GM10266 (cell line): ENCODE data around the gene SIK3.

Source experiments
- DNase-seq: peaks from one replicate; pipeline ENCODE4 v3.0.0; 2012; ENCODE audit errors: extremely low spot score
- TF ChIP-seq, protein P1 (sequence below): IDR thresholded peaks from 2 replicates; pipeline ENCODE4 v1.5.1; 2012; ENCODE audit warnings: mild to moderate bottlenecking, low read depth; ENCODE audit not compliant: control insufficient read depth, insufficient read depth; ENCODE audit errors: missing control alignments

Gene SIK3

DNA sequence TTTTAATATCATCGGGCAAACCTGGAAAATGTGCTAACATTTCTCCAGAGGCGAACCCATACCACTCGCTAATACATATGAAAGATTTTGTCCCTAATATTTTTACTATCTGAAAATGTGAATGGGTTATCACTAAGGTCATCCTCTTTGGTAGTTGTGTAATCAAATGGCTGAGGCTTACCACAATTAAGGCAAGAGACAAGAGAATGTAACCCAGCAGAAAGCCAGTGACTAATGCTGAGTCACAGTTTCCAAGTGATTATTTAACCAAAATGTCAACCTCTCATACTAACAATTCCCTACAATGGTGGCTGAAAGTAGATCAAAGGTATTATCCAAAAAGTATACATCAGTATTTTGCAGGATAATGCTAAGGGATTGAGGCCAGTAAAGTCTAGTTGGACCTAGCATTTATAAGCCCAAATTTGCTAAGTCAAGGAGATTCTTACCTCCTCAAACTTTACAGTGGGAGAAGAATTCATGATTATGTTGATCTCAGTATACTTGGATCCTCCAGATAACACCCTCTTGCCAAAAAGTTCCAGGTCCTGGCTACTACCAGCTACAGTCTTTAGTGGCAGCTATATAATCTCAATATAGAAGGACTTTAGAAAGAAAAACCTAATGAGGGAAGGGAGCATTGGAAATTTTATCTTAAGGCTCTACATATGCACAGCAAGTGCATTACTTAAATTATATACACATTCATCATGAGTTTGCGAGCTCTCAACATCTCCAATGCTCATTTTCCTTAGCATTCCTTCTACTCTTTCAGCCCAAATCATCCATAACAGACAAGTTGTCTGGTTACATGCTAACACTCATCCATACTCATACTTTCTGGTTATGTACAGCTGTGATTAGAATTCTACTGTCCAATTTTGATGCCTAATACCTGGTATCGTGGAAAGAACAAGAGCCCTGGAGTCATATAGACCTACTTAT is 25.4 kb downstream of the SIK3 start:
- peak; percentile 41 for DNase-seq
- TF ChIP-seq, protein P1, sequence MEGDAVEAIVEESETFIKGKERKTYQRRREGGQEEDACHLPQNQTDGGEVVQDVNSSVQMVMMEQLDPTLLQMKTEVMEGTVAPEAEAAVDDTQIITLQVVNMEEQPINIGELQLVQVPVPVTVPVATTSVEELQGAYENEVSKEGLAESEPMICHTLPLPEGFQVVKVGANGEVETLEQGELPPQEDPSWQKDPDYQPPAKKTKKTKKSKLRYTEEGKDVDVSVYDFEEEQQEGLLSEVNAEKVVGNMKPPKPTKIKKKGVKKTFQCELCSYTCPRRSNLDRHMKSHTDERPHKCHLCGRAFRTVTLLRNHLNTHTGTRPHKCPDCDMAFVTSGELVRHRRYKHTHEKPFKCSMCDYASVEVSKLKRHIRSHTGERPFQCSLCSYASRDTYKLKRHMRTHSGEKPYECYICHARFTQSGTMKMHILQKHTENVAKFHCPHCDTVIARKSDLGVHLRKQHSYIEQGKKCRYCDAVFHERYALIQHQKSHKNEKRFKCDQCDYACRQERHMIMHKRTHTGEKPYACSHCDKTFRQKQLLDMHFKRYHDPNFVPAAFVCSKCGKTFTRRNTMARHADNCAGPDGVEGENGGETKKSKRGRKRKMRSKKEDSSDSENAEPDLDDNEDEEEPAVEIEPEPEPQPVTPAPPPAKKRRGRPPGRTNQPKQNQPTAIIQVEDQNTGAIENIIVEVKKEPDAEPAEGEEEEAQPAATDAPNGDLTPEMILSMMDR, result no peak

DNA sequence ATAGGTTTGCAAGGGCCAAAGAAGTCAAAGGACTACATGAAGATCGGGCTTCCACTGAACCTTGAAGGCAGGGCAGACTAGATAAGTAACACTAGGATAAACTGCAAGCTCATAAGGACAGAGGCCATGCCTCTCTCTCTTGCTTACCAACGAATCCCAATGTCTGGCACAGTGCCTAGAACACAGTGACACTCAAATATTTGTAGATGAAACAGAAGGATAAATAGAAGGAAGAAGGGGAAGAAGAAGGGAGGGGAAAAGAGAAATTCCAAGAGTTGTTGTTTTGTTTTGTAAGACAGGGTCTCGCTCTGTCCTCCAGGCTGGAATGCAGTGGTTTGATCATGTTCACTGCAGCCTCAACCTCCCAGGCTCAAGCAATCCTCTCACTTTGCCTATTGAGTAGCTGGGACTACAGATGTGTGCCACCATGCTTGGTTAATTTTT is 26.9 kb downstream of the SIK3 start:
- TF ChIP-seq, protein P1, result no peak
- DNase-seq, result no peak

DNA sequence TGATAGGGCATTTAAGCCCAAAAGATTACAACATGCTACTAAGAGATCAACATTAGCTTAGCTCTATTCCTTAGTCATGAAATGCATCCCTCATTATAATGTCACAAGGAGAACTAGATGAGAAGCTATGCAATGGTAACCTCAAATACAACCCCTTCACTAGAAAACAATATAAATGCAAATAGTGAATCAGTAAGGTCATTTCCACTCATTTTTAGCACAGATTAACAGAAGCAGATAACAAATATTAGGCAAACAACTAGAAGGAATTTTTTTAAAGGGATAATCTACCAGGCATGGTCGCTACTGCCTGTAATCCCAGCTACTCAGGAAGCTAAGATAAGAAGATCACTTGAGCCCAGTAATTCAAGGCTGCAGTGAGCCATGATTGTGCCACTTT is 28.2 kb downstream of the SIK3 start:
- DNase-seq, result no peak

DNA sequence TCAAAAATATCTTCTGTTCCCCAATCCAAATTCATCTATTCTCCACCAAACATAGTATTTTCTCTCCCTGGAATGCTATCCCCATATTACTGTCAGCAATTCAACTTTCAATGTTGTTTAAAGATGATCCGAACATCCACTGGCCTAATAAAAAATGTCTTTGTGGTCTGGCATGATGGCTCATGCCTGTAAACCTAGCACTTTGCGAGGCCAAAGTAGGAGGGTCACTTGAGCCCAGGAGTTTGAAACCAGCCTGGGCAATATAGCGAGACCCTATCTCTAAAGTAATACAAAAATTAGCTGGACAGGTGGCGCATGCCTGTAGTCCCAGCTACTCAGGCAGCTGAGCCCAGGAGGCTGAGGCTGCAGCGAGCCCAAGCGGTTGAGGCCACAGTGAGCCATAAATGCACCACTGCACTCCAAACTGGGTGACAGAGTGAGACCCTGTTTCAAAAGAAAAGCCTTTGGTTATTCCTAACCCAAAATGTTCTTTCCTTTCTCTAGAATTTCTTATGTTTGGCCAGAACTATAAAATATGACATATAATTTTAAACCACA is 29.8 kb downstream of the SIK3 start:
- DNase-seq, result no peak
- TF ChIP-seq, protein P1, result no peak

More for the DNA sequence above, 28.2 kb downstream of the SIK3 start:
- TF ChIP-seq, protein P1, result no peak

DNA sequence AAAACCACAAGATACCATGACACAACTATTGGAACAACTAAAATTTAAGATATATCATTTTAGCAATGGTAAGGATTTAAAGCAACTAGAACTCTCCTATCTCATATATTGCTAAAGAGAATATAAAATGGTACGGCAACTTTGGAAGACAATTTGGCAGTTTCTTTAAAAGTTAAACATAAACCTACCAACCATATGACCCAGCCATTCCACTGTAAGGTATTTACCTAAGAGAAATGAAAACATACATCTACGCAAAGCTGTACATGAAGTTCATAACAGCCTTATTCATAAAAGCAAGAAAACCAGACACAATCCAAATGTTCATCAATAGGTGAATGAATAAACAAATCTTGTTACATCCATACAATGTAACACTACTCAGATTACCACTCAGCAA is 31.3 kb downstream of the SIK3 start:
- TF ChIP-seq, protein P1, result no peak
- DNase-seq, result no peak

DNA sequence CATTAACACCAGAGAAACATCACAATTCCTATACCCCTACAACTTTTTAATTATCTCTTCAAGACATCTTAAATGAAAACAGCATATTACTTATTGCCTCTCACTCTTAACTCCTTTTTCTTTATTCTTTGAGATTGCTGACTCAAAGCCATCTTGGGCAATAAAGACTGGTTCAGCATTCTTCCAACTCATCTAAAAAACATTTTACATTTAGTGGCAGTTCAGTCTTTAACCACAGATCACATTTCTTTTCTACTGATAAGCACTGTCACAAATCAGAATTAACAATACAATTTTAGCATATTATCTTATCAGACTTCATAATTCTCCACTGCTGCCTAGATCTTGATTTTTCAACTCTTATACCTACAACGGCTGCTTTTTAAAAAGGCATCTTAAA is 34.0 kb downstream of the SIK3 start:
- TF ChIP-seq, protein P1, result no peak
- DNase-seq, result no peak

DNA sequence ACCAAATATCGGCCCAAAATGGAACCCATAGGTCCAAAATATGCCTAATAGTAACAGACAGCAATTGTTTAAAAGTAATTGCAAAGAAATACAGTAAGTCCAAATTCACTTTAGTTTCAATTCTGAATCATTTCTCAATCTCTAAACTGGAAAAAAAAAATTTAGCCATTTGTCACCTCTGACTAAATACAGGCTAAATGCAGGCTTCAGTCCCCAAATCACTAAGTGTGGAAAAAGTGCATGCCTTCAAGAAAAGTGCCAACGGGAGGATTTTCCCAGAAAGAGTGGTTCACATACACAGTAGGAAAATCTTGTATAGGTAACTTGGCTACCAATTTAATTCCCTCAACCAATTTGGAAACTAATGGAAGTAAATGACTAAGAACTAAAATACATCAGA is 35.7 kb downstream of the SIK3 start:
- no peak for DNase-seq
- TF ChIP-seq, protein P1, result no peak
